Testis (tissue), 3 donors: Measurements from ENCODE around the gene DMWD. TPM values are rescaled to one million over a fixed set of nuclear protein-coding genes. Genes with fewer than 3 reads are reported as not detected.
"Not testable (repeated sequence)": the region's sequence is repeated elsewhere in the genome, so short reads cannot be mapped to it uniquely, and the experiment has no call there.

Experiments used
- DNase-seq: peaks from one replicate; pipeline ENCODE4 v3.0.0-alpha.2; 2019
- H3K27ac ChIP-seq, 2 donors: fragments of 200-600 bp; sonication (generic); one replicate each; pipeline ENCODE4 v1.5.1; 2019
- H3K27me3 ChIP-seq: fragments of 200-600 bp; sonication (generic); one replicate; pipeline ENCODE4 v1.5.1; 2019
- H3K36me3 ChIP-seq: fragments of 200-600 bp; sonication (generic); one replicate; pipeline ENCODE4 v1.5.1; 2017; ENCODE audit warnings: low read depth; ENCODE audit errors: missing control alignments
- H3K4me1 ChIP-seq: fragments of 200-600 bp; sonication (generic); one replicate; pipeline ENCODE4 v1.5.1; 2019
- H3K4me3 ChIP-seq, 2 donors: fragments of 200-600 bp; sonication (generic); one replicate each; pipeline ENCODE4 v1.5.1; 2017 to 2019
- H3K9me3 ChIP-seq: fragments of 200-600 bp; sonication (generic); one replicate; pipeline ENCODE4 v1.5.1; 2017
- CTCF ChIP-seq, 3 experiments: fragments of 450-650 bp in 2 of 3; fragments of 200-600 bp in 1 of 3; sonication (generic) in 1 of 3; IDR thresholded peaks; one replicate each; pipeline ENCODE4 v1.5.1; 2016 to 2019; ENCODE audit warnings: antibody characterized with exemption in 3 of 3, mild to moderate bottlenecking in 2 of 3, moderate library complexity in 1 of 3
- POLR2A ChIP-seq: fragments of 450-650 bp; IDR thresholded peaks from one replicate; pipeline ENCODE4 v1.6.1; 2017; ENCODE audit warnings: antibody characterized with exemption, mild to moderate bottlenecking, moderate library complexity
- WGBS, 2 donors: methylation state at CpG; one replicate each; pipeline ENCODE4 v1.1.5; 2018; 5-methylcytosine and 5-hydroxymethylcytosine counted together
- intact Hi-C: fragments of 100-400 bp; cut with DNase I; formaldehyde crosslinking; loops from one replicate; pipeline ENCODE4 v1.15.1; 2023; ENCODE audit warnings: low total_unique reads
- polyA plus RNA-seq: library from polyadenylated mRNA; stranded (reverse); fragments of 350-450 nt; fragmentation: Illumina TruSeq; extraction: RNeasy Lipid Tissue Mini Kit (QIAGEN cat#74804); gene quantifications from one replicate; pipeline ENCODE4 v1.2.3, GENCODE V29; 2014; ENCODE audit warnings: low read depth, low replicate concordance; ENCODE audit not compliant: insufficient read depth
- total RNA-seq, 2 donors: library from RNA; depleted of rRNA; stranded (reverse); fragments of >200 nt; gene quantifications; one replicate each; pipeline ENCODE4 v1.2.3, GENCODE V29; 2016

The DMWD gene
- total and polyA plus RNA-seq, 3 donors from 2014 or later, result 59.0 to 124 (median 111) TPM

GRCh38 chr19:45804140-45804958 is 11.7 kb upstream of the DMWD start:
- DNase-seq, result no peak
- Histone ChIP-seq H3K4me3 (no peak overlapping the region), H3K27me3 (no peaks in the 10 kb centered on the region), H3K9me3 (no peaks in the 10 kb centered on the region), H3K4me1 (peaks cover 7% of the 10 kb centered on the region), H3K36me3 (no peaks in the 10 kb centered on the region), H3K27ac (no peak overlapping the region)
- WGBS, 2 donors, result 83 to 86% methylated on average over 48 to 56 of the region's 57 CpGs
- TF ChIP-seq POLR2A, result no peak
- TF ChIP-seq CTCF (IDR thresholded peaks at IDR 0.05), result no peak
- intact Hi-C loops, result no loop called here

- DNase-seq, result no peak
- WGBS, 2 donors, result 91 to 95% methylated on average over 6 to 7 of the region's 7 CpGs
- Histone ChIP-seq H3K27me3 (no peaks in the 10 kb centered on the region), H3K9me3 (no peaks in the 10 kb centered on the region), H3K36me3 (no peaks in the 10 kb centered on the region), H3K4me3 (no peak overlapping the region), H3K27ac (no peak overlapping the region), H3K4me1 (peaks cover 15% of the 10 kb centered on the region)
- TF ChIP-seq POLR2A (no peak), CTCF (IDR thresholded peaks at IDR 0.05) (no peak)
- intact Hi-C loops, result no loop called here
Measured at GRCh38 chr19:45801603-45802175, 9.0 kb upstream of the DMWD start.

GRCh38 chr19:45800070-45800553 is 7.5 kb upstream of the DMWD start:
- DNase-seq, result no peak
- H3K27ac ChIP-seq, result no peak overlapping the region
- intact Hi-C loops, result no loop called here
- H3K27me3 ChIP-seq, result no peaks in the 10 kb centered on the region
- no peak overlapping the region for H3K4me3 ChIP-seq
- H3K36me3 ChIP-seq, result no peaks in the 10 kb centered on the region
- 80 to 81% methylated on average over 7 to 8 of the region's 8 CpGs for WGBS, 2 donors
- no peaks in the 10 kb centered on the region for H3K9me3 ChIP-seq
- no peak for TF ChIP-seq CTCF (IDR thresholded peaks at IDR 0.05)
- no peak for TF ChIP-seq POLR2A
- peaks cover 15% of the 10 kb centered on the region for H3K4me1 ChIP-seq

GRCh38 chr19:45799541-45799940 is 6.9 kb upstream of the DMWD start:
- H3K27ac ChIP-seq, DNase-seq: not testable (repeated sequence)
- 66 to 79% methylated on average over 5 of the region's 5 CpGs for WGBS, 2 donors

GRCh38 chr19:45798995-45799517 is 6.4 kb upstream of the DMWD start:
- TF ChIP-seq POLR2A, result no peak
- TF ChIP-seq CTCF (IDR thresholded peaks at IDR 0.05), result peak; percentile 81 to 90 (median 88)
- peak; percentile 74 for DNase-seq
- no peaks in the 10 kb centered on the region for H3K27me3 ChIP-seq
- peaks cover 15% of the 10 kb centered on the region for H3K4me1 ChIP-seq
- no peaks in the 10 kb centered on the region for H3K9me3 ChIP-seq
- no peaks in the 10 kb centered on the region for H3K36me3 ChIP-seq
- intact Hi-C loops, result no loop called here
- no peak overlapping the region for H3K27ac ChIP-seq
- WGBS, 2 donors, result 20 to 25% methylated on average over 10 of the region's 10 CpGs
- H3K4me3 ChIP-seq, result no peak overlapping the region

More at GRCh38 chr19:45799541-45799940, 6.9 kb upstream of the DMWD start:
- H3K4me1 ChIP-seq, result peaks cover 15% of the 10 kb centered on the region
- intact Hi-C loops, H3K36me3 ChIP-seq, H3K27me3 ChIP-seq, H3K9me3 ChIP-seq, H3K4me3 ChIP-seq: not testable (repeated sequence)
